GM23338 (cell line): Measurements from ENCODE around the gene WFS1.

Experiments used
- CREB1 ChIP-seq: fragments of 250-450 bp; sonication (Bioruptor Pico); IDR thresholded peaks from 2 replicates; pipeline ENCODE4 v1.5.0; 2020; ENCODE audit warnings: low read depth, mild to moderate bottlenecking, moderate library complexity
- EZH2 ChIP-seq: fragments of 200-600 bp; sonication (generic); IDR thresholded peaks from one replicate; pipeline ENCODE4 v1.8.0; 2017; ENCODE audit warnings: antibody characterized with exemption, mild to moderate bottlenecking, low read depth; ENCODE audit not compliant: unreplicated experiment
- EZH2phosphoT487 ChIP-seq: fragments of 200-600 bp; sonication (generic); IDR thresholded peaks from one replicate; pipeline ENCODE4 v1.8.1; 2018; ENCODE audit warnings: antibody characterized with exemption; ENCODE audit not compliant: unreplicated experiment
- JUNB ChIP-seq: IDR thresholded peaks from one replicate; pipeline ENCODE4 v1.6.1; 2016; ENCODE audit warnings: antibody characterized with exemption; ENCODE audit not compliant: unreplicated experiment
- NANOG ChIP-seq: IDR thresholded peaks from 2 replicates; pipeline ENCODE4 v1.6.1; 2016; ENCODE audit warnings: antibody characterized with exemption, borderline replicate concordance
- POLR2AphosphoS5 ChIP-seq: IDR thresholded peaks from 2 replicates; pipeline ENCODE4 v1.6.1; 2016; ENCODE audit warnings: antibody characterized with exemption, low read depth
- TF ChIP-seq, protein P1 (sequence below), 2 experiments: fragments of 200-600 bp in 1 of 2; sonication (generic) in 1 of 2; conservative IDR thresholded peaks; 2 replicates each; pipeline versions ENCODE4 v1.5.1 to v1.6.1; 2016 to 2017; ENCODE audit warnings: antibody characterized with exemption in 2 of 2, low read depth in 2 of 2, mild to moderate bottlenecking in 2 of 2, moderate library complexity in 1 of 2
- TF ChIP-seq, protein P2 (sequence below): IDR thresholded peaks from one replicate; pipeline ENCODE4 v1.6.1; 2018; ENCODE audit warnings: antibody characterized with exemption; ENCODE audit not compliant: unreplicated experiment

GRCh38 chr4:6325788-6326290 lies 56.2 kb downstream of the WFS1 start:
- TF ChIP-seq POLR2AphosphoS5 (no peak), EZH2phosphoT487 (no peak), EZH2 (no peak), CREB1 (CRISPR knock-in tag) (no peak), NANOG (no peak), JUNB (no peak)
- TF ChIP-seq, protein P1, sequence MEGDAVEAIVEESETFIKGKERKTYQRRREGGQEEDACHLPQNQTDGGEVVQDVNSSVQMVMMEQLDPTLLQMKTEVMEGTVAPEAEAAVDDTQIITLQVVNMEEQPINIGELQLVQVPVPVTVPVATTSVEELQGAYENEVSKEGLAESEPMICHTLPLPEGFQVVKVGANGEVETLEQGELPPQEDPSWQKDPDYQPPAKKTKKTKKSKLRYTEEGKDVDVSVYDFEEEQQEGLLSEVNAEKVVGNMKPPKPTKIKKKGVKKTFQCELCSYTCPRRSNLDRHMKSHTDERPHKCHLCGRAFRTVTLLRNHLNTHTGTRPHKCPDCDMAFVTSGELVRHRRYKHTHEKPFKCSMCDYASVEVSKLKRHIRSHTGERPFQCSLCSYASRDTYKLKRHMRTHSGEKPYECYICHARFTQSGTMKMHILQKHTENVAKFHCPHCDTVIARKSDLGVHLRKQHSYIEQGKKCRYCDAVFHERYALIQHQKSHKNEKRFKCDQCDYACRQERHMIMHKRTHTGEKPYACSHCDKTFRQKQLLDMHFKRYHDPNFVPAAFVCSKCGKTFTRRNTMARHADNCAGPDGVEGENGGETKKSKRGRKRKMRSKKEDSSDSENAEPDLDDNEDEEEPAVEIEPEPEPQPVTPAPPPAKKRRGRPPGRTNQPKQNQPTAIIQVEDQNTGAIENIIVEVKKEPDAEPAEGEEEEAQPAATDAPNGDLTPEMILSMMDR (conservative IDR thresholded peaks at IDR 0.05; ENCODE audit: low read depth in 2 of 2): no peak
- TF ChIP-seq, protein P2, sequence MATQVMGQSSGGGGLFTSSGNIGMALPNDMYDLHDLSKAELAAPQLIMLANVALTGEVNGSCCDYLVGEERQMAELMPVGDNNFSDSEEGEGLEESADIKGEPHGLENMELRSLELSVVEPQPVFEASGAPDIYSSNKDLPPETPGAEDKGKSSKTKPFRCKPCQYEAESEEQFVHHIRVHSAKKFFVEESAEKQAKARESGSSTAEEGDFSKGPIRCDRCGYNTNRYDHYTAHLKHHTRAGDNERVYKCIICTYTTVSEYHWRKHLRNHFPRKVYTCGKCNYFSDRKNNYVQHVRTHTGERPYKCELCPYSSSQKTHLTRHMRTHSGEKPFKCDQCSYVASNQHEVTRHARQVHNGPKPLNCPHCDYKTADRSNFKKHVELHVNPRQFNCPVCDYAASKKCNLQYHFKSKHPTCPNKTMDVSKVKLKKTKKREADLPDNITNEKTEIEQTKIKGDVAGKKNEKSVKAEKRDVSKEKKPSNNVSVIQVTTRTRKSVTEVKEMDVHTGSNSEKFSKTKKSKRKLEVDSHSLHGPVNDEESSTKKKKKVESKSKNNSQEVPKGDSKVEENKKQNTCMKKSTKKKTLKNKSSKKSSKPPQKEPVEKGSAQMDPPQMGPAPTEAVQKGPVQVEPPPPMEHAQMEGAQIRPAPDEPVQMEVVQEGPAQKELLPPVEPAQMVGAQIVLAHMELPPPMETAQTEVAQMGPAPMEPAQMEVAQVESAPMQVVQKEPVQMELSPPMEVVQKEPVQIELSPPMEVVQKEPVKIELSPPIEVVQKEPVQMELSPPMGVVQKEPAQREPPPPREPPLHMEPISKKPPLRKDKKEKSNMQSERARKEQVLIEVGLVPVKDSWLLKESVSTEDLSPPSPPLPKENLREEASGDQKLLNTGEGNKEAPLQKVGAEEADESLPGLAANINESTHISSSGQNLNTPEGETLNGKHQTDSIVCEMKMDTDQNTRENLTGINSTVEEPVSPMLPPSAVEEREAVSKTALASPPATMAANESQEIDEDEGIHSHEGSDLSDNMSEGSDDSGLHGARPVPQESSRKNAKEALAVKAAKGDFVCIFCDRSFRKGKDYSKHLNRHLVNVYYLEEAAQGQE: no peak
